ENCODE data around the gene TRABD2A.

TRABD2A gene

DNA sequence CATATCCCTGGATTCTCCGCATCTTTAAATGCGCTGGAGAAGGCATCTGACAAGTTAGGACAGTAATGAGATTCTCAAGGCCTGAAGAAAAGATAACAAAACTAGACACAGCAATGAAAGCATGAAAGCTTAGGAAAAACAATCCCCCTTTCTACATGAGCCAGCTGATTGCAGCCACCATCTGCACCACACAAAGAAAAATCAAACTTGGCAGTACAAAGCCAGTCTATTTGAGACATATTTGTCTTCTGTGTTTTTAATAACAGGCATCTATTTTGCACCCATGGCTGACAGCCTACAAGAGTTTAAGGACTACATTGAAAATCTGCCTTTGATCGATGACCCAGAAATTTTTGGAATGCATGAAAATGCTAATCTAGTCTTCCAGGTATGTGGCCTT, 83.6 kb downstream of the TRABD2A start:
- no peak for TF ChIP-seq EZH2 (optimal IDR thresholded peaks at IDR 0.05; ENCODE audit: low read depth, low read length)
- TF ChIP-seq, protein P1, sequence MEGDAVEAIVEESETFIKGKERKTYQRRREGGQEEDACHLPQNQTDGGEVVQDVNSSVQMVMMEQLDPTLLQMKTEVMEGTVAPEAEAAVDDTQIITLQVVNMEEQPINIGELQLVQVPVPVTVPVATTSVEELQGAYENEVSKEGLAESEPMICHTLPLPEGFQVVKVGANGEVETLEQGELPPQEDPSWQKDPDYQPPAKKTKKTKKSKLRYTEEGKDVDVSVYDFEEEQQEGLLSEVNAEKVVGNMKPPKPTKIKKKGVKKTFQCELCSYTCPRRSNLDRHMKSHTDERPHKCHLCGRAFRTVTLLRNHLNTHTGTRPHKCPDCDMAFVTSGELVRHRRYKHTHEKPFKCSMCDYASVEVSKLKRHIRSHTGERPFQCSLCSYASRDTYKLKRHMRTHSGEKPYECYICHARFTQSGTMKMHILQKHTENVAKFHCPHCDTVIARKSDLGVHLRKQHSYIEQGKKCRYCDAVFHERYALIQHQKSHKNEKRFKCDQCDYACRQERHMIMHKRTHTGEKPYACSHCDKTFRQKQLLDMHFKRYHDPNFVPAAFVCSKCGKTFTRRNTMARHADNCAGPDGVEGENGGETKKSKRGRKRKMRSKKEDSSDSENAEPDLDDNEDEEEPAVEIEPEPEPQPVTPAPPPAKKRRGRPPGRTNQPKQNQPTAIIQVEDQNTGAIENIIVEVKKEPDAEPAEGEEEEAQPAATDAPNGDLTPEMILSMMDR (IDR thresholded peaks at IDR 0.05; ENCODE audit: low read length): no peak
- no peak for TF ChIP-seq EZH2phosphoT487 (IDR thresholded peaks at IDR 0.05; ENCODE audit: low read length)
- Histone ChIP-seq H2AFZ (ENCODE audit: low read length) (no peak overlapping the region), H3K9me3 (replicated peaks; ENCODE audit: insufficient read depth, low read length) (no peaks in the 10 kb centered on the region), H3K9me2 (replicated peaks; ENCODE audit: insufficient read depth, low read length) (no peaks in the 10 kb centered on the region), H3K9ac (ENCODE audit: low read length) (no peak overlapping the region), H3K27ac (ENCODE audit: low read length) (no peak overlapping the region), H3K4me2 (ENCODE audit: low read depth, low read length) (no peak overlapping the region), H3K36me3 (replicated peaks; ENCODE audit: insufficient read depth, low read length) (no peaks in the 10 kb centered on the region), H3K79me2 (ENCODE audit: low read length) (no peaks in the 10 kb centered on the region), H3F3A (ENCODE audit: insufficient read depth, low read length) (peaks cover 10% of the 10 kb centered on the region), H3K4me3 (ENCODE audit: low read length) (no peak overlapping the region), H4K20me1 (ENCODE audit: insufficient read depth, low read length) (no peaks in the 10 kb centered on the region), H3K4me1 (ENCODE audit: low read length) (peaks cover 25% of the 10 kb centered on the region), H3K27me3 (replicated peaks; ENCODE audit: insufficient read depth, low read length) (no peaks in the 10 kb centered on the region)
- DNase-seq: no peak

- Histone ChIP-seq H3K36me3 (replicated peaks; ENCODE audit: insufficient read depth, low read length) (no peaks in the 10 kb centered on the region), H4K20me1 (ENCODE audit: insufficient read depth, low read length) (no peaks in the 10 kb centered on the region), H3K9me3 (replicated peaks; ENCODE audit: insufficient read depth, low read length) (no peaks in the 10 kb centered on the region), H3K27me3 (replicated peaks; ENCODE audit: insufficient read depth, low read length) (no peaks in the 10 kb centered on the region), H3K79me2 (ENCODE audit: low read length) (no peaks in the 10 kb centered on the region), H3F3A (ENCODE audit: insufficient read depth, low read length) (peaks cover 10% of the 10 kb centered on the region), H3K9me2 (replicated peaks; ENCODE audit: insufficient read depth, low read length) (no peaks in the 10 kb centered on the region), H3K4me2 (ENCODE audit: low read depth, low read length) (no peak overlapping the region), H2AFZ (ENCODE audit: low read length) (no peak overlapping the region), H3K27ac (ENCODE audit: low read length) (no peak overlapping the region), H3K9ac (ENCODE audit: low read length) (no peak overlapping the region), H3K4me3 (ENCODE audit: low read length) (no peak overlapping the region), H3K4me1 (ENCODE audit: low read length) (peaks cover 20% of the 10 kb centered on the region)
- no peak for TF ChIP-seq EZH2 (optimal IDR thresholded peaks at IDR 0.05; ENCODE audit: low read depth, low read length)
- TF ChIP-seq EZH2phosphoT487 (IDR thresholded peaks at IDR 0.05; ENCODE audit: low read length): no peak
- TF ChIP-seq, protein P1 (IDR thresholded peaks at IDR 0.05; ENCODE audit: low read length): no peak
- DNase-seq: no peak
Measured at GRCh38 chr2:84796798-84797197, 84.1 kb downstream of the TRABD2A start.

GRCh38 chr2:84793641-84794040, 87.2 kb downstream of the TRABD2A start:
- H3K27ac ChIP-seq (ENCODE audit: low read length): no peak overlapping the region
- TF ChIP-seq, protein P1 (IDR thresholded peaks at IDR 0.05; ENCODE audit: low read length): no peak
- TF ChIP-seq EZH2 (optimal IDR thresholded peaks at IDR 0.05; ENCODE audit: low read depth, low read length) (no peak), EZH2phosphoT487 (IDR thresholded peaks at IDR 0.05; ENCODE audit: low read length) (no peak)
- H3K4me2 ChIP-seq (ENCODE audit: low read depth, low read length): no peak overlapping the region
- no peak overlapping the region for H3K4me3 ChIP-seq (ENCODE audit: low read length)
- H3K9ac ChIP-seq (ENCODE audit: low read length): no peak overlapping the region
- no peaks in the 10 kb centered on the region for H3F3A ChIP-seq (ENCODE audit: insufficient read depth, low read length)
- no peaks in the 10 kb centered on the region for H3K9me3 ChIP-seq (replicated peaks; ENCODE audit: insufficient read depth, low read length)
- H3K4me1 ChIP-seq (ENCODE audit: low read length): no peaks in the 10 kb centered on the region
- DNase-seq: no peak
- H2AFZ ChIP-seq (ENCODE audit: low read length): no peak overlapping the region
- H3K36me3 ChIP-seq (replicated peaks; ENCODE audit: insufficient read depth, low read length): no peaks in the 10 kb centered on the region
- H3K27me3 ChIP-seq (replicated peaks; ENCODE audit: insufficient read depth, low read length): no peaks in the 10 kb centered on the region
- H4K20me1 ChIP-seq (ENCODE audit: insufficient read depth, low read length): no peaks in the 10 kb centered on the region
- no peaks in the 10 kb centered on the region for H3K79me2 ChIP-seq (ENCODE audit: low read length)
- no peaks in the 10 kb centered on the region for H3K9me2 ChIP-seq (replicated peaks; ENCODE audit: insufficient read depth, low read length)
